OCI-M2 (cell line): Measurements from ENCODE around the gene FBLN5.

ENCODE experiments used
- DNase-seq: peaks from one replicate; lab custom pipeline; 2025; ENCODE audit not compliant: unreplicated experiment; lab: John Stamatoyannopoulos, UW

Gene FBLN5, protein sequence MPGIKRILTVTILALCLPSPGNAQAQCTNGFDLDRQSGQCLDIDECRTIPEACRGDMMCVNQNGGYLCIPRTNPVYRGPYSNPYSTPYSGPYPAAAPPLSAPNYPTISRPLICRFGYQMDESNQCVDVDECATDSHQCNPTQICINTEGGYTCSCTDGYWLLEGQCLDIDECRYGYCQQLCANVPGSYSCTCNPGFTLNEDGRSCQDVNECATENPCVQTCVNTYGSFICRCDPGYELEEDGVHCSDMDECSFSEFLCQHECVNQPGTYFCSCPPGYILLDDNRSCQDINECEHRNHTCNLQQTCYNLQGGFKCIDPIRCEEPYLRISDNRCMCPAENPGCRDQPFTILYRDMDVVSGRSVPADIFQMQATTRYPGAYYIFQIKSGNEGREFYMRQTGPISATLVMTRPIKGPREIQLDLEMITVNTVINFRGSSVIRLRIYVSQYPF

DNA sequence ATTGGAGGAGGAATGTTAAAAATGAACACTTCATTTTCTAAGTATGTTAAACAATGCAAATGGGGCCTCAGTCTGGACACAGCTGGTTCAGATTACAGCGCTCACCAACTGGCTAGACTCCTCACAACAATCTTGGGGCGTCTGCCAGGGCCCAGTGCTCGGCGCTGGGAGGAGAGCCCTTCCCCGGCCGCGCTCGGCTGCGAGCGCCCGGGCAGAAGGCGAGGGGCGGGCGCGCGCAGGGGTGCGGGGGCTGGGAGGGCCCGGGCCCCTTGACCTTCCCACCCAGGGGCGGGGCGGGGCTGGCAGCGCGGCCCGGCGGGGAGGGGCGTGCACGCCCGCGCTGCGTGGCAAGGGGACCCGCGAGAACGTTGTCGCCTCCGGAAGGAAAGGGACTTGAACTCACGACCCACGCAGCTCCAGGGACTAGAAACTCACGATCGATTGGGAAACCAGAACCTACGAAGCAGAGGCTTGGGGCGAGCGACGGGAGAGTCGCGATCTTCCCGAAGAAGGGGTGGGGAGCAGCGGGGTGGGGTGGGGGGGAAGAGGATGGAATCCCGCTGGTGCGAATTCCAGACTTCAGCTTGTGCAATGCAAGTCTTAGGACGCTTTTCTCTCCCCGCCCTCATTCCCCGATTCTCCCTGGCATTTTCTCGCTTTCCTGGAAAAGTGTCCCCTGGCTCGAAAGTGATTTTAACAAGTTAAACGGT is at the start of gene FBLN5:
FBLN5 (minus strand) TSS at position 220 of the 710 bp plus-strand sequence. CDS start 465 bp downstream, outside the sequence.
- DNase-seq = no peak

DNA sequence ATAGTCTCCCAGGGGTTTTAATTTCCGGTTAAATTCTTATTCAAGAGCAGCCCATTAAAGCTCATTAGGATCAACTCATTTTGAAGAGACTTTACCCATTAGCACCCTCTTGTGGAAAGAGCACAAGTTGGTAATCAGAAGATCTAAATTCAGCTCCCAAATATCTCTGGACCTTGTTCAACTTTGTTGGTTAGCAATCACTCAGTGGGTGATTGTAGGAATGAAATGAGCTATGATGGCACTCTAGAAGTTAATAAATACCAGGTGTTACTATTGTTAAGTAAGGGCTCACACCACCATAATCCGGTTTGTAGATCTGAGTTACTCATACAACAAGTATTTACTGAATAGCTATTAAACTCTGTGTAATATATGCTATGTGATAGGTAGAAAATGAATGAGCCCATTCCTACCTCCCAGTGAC is 49.5 kb upstream of the FBLN5 start:
- no peak for DNase-seq

DNA sequence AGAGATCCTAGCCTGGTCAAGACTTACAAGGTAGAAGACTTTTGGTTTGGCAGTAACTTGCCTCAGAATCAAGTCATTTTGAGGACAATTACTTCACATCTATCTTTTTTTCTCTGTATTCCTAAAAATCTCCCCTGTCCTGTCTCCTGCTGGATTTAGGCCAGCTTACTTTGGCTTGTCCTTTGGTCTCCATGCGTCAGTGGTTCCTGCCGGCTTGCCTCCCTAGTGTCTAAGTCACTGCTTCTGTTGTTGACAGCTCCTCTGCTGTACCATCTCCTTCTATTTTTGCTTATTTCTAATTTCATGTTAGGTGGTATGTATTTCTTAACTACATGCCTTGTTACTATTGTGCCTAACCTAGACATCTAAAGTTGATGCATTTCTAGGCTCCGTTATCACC is 39.7 kb upstream of the FBLN5 start:
- no peak for DNase-seq

DNA sequence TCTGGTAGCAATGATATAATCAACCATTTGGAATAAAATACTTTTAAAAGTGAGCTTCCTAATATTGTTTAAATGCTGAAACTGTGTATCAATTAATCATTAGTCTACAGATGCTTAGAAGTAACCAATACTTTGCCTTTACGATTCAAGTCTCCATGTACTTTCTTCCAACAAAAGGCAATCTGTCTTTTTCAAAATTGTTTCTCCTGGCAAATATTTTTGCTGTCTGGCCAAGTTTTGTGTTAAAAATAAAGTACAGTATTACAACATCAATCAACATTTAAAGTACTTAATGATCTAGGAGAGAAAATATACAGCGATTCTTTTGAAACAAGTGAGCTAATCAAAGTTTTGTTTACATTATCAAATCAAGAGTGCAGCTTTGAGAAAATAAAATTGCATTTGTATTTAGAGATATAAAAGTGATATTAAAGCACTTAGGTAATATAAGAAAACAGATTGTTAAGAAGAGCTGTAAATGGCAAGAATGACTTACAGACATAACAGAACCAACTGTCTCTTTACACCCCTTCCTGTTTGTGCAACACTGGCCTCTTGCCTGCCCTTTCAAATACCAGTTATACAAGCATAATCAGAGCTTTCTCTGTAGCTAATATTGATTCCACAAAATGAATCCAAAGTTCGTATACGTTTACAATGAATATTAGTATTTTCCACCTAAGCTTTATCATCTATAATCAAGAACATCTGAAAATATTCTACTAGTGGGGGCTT is 38.2 kb upstream of the FBLN5 start:
- no peak for DNase-seq

DNA sequence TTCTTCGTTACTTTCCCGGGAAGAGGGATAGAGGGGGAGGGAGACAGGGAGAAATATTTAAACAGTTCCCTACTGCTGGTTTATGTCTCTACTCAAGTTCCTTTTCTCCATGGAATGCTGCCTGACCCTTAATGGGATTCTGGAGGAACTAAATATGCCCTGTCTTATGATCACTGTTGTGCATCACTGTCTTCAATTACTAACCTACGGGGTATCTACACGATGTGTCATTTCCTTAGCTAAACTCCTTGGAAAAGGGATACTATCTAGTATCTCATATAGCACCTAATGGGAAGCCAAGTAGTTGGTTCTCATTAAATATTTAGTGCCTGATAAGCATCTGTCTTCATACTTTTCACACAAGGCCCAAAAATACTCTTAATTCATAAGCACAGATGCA is 37.5 kb upstream of the FBLN5 start:
- no peak for DNase-seq

DNA sequence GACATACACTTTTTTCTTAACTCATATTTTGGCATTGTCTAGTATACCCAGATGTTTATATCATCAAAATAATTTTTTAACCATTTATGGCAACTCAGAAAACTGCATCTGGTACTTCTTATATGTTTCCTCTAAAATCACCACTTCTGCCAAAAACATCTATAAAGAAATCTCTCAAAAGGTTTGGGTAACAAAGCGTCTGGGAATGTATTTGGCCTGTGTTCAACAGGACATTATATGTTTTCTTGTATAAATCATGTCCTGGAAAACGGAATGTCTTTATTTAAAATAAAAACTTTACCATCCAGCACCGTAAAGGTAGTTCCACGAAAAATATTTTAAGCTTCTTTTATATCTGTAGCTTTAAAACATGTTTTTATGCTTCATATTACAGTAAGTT is 36.1 kb upstream of the FBLN5 start:
- DNase-seq = no peak

DNA sequence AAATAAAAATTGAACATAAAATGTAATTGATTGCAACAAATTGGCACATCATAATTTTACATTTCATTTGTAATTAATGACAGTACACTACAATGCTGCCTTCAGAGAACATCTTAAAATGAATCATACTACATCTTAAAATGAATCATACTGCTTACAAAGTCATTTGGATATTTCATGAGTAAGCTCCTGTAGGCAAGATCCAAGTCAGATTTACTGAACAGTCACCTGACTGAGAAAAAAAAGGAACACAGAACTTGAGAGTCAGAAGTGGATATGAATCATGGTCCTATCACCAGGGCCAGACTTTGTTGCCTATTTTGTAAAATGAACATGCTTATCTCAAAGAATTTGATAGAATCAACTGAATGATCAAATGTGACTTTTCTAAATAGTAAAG is 32.7 kb upstream of the FBLN5 start:
- DNase-seq = no peak

DNA sequence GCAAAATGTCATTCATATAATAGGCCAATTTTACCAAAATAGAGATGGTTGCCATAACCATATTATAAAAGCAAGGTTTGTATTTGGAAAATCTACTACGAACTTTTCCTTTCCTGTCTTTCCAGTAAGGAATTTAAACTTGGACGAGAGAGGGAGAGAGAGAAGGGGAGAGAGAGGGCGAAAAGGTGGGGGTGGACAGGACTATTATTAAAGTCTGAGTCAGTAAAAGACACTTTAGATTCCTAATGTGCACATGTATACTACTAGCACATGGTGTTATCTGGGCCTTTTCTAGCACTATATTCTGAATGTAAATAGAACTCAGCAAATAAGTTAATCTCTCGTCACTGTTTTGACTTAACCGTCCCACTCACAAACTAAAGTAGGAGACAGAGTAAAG is 30.4 kb upstream of the FBLN5 start:
- no peak for DNase-seq

DNA sequence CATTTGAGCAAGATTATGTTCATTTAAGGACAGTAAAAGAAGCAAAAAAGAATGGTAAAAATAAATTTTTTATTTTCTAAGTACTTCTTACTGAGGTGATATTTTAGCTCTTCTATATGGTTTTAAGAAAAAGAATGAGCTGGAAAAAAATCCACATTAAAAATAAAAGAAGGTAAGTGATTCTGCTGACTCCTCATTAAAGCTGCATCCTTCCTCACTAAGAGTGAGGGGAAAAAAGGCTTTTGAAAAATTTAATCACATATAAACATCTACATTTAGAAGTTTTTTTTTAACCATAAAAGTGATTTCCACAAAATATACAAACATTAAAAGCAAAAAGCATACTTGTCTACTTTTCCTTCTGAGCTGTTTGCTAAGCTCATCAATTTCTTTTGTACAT is 28.3 kb upstream of the FBLN5 start:
- DNase-seq = no peak

DNA sequence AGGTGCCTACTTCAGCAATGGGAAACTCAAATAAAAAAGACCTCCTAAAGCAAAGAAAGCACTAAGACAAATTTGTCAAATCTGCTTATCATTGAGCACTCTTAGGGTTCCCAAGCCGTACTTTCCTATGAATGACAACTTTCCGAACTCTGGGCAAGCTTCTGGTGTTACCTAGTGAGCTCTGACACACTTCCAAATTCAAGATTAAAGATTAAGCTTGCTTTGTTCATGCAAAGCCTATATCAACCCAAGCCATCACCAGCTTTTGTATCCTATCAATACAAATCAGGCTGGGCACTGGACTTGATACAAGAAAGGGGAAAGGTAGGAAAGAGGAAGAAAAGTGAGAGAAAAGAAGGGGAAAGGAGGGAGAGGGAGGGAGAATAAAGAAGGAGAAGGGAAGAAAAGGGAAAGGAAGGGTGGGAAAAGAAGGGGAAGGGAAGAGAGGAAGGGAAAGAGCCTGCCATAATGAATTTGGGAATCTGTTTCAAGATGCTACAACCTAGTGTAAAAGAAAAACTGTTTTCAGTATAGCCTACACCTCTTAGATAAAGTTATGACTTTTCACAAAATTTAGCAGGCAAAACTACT is 23.8 kb upstream of the FBLN5 start:
- DNase-seq = no peak

DNA sequence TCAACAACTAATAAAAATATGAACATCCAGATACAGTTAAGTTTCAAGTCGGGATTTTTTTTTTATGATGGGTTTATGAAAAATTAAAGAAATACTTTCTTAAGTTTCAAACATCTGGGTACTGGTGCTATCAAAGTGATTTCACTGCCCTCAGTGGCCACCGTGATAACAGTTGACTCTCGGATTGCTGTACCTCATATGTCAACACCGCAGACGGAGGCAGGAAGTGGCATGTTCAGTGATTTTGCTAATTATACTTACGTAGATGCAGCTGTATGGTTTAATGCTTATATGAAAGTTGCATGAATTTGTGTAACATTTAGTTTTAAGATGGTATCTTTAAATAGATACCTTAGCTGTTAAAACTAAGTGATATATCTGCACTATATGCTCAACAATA is 20.8 kb upstream of the FBLN5 start:
- no peak for DNase-seq

DNA sequence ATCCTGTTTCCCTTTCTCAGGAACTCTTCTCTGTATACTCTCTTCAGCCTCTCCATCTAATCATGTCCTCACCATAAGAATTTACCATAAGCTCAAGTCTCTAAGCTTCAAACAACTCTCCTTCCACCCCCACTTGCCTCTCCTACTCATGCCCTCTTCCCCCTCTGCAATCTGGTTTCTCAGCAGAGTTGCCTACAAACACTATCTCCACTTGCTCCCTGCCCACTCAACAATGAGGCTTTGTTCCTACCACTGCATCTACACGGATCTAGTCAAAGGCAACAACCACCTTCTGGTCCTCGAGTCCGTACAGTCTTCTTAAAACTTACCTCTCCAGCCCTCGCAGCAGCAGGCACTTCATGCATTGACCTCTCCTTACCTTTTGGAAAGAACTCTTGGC is 17.2 kb upstream of the FBLN5 start:
- DNase-seq = no peak

DNA sequence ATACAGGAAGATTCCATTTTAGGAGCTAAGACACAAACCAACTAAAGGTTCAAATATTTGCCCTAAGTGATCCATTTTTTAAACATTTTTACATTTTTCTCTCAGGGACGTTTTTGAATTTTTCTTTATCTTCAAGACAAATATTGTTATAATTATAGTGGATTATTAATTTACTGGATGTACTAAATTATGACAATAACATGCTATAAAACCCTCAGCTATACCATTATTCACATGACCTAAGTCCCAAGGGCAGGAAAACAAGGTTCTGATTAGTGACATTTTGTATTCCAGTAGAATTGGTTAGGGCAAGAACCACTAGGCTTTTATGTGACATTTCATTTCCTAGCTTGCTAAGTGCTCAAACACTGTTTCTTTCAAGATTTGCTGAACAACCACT is 16.5 kb upstream of the FBLN5 start:
- no peak for DNase-seq

DNA sequence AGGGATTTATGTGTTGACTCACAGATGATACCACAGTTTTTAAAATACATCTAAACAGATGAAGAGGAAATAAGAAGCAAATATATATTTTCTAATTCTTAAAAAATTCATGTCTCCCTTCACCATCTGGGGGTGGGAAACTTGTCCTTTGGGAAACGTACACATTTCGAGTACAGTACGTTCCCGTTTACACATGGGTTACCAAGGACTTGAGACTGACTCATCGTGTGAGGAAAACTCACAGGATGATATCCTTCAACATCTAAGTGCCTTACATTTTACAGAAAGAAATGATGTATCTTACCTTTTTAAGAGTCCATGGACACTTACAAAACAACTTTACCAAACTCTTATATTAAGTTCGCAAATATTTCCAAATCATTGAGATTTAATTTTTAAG is 16.0 kb upstream of the FBLN5 start:
- no peak for DNase-seq

DNA sequence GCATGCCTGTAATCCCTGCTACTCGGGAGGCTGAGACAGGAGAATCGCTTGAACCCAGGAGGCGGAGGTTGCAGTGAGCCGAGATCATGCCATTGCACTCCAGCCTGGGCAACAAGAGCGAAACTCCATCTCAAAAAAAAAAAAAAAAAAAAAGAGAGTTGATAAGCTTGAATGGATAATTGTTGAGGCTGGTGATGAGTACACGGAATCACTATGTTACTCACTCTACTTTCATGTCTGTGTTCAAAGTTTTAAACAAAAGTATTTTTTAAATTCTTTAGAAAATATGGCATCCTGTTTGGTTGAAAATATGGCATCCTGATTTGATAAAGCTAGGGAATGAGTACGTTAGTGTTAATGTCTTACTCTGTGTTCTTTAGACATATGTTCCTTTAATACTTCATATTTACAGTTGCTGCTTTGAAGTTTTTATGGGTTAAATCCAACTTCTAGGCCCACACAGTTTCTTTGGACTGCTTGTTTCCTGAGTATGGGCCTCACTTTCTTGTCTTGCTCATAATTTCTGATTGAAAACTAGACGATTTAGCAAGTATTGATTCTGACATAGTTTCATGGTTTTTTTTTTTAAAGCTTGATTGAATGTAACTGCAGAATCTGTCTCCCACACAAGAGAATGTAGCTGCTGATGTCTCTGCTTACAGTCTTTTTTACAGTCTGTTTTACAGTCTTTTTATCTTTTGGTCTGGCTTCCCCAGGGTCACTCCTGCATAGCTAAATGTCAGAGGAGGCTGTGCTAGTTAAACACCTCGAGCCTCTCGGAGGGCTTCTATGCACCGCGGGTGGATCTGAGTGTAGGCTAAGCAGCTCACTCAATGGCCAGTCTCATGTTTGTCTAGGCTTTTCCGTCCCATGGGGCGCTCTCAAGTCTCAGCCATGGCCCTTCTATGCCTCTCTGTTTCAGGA is 14.1 kb upstream of the FBLN5 start:
- DNase-seq = no peak

DNA sequence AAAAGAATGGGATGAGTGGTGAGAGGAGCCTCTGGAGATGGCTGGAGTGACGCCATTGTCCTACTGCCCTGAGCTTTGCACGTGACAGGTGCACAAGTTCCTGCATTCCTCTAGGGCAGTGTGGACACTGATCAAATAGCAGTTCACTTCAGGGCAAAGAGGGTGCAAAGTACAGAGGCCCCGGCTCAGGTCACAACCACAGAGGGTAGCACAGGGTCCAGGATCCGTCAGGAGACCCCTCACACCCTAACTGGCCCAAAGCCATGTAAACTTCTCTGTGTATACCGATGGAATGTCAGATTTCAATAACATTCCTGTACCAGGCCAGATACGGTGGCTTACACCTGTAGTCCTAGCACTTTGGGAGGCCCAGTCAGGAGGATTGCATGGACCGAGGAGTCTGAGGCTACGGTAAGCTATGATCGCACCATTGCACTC is 10.4 kb upstream of the FBLN5 start:
- no peak for DNase-seq

DNA sequence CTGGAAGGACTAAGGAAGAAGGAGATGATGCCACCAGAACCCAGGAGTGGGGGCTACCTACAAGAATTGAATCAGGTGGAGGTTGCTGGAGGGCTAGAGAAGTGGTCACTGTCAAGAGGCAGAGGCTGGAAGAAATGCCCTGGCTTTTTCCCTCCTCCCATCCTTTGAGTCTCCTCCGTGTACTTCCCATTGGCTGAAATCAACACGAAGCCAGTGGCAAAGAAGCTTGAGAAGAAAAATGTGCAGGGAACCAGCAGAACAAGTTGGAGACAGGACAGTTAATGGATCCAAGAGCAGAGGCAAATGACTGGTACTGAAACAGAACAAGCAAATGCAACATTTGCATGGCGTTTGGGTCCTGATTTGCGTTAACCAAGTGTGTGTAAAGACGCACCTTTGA is 9.1 kb upstream of the FBLN5 start:
- no peak for DNase-seq

DNA sequence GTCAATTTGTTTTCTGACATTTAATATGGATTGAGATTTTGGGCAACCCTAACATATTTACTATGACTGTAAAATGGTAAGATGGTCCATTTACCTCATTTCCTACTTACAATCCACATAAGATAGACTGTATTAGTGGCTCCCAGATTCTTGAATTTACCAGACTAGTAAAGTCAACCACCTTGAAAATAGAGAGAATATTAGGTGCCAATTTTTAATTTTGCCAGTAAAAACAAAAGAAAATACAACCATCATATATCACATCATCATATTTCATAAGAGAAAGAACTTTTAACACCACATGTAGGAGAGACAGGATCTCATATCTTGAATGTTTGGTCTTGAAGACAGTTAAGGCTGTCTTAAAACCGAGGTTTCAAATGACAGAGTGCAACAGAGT is 7.7 kb upstream of the FBLN5 start:
- DNase-seq = no peak

DNA sequence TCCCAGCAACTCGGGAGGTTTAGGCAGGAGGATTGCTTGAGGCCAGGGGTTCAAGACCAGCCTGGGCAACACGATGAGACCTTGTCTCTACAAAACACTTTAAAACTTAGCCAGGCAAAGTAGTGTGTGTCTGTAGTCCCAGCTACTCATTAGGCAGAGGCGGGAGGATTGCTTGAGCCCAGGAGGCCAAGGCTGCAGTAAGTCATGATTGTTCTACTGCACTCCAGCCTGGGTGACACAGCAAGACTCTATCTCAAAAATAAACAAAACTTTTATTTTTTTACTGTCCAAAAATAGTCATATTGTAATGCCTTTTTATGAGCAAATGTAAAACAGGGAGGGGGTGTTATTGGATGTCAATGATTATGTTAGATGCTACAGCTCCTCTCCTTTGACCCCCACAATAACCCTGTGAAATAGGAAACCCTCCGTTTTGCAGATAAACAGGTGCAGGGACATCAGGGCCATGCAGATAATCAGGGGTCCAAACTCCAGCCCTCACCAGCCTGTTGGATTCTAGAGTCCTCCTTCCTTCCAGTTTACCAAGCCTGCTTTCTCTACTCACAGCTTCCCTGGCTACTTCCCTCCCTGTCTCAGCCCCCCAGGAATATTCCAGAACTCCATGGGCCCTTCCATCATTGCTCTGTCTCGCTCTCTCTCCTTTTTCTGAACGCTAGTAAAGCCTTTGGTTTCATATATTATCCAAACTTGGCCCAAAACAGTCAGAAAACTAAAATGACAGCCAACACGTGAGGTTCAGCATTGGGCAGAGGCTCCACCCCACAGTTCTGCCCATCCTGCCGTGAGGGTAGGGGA is 5.9 kb upstream of the FBLN5 start:
- DNase-seq = no peak
